HG02759 (cell line): ENCODE results near the gene EEF1AKMT2.

Source experiments
- ATAC-seq: cut with Tn5 transposase; IDR thresholded peaks from one replicate; pipeline ENCODE4 v1.9.1; 2021; ENCODE audit warnings: mild to moderate bottlenecking, moderate library complexity; ENCODE audit not compliant: unreplicated experiment

Gene EEF1AKMT2

GRCh38 chr10:124723826-124724225, 67.9 kb downstream of the EEF1AKMT2 start:
- no peak for ATAC-seq

DNA sequence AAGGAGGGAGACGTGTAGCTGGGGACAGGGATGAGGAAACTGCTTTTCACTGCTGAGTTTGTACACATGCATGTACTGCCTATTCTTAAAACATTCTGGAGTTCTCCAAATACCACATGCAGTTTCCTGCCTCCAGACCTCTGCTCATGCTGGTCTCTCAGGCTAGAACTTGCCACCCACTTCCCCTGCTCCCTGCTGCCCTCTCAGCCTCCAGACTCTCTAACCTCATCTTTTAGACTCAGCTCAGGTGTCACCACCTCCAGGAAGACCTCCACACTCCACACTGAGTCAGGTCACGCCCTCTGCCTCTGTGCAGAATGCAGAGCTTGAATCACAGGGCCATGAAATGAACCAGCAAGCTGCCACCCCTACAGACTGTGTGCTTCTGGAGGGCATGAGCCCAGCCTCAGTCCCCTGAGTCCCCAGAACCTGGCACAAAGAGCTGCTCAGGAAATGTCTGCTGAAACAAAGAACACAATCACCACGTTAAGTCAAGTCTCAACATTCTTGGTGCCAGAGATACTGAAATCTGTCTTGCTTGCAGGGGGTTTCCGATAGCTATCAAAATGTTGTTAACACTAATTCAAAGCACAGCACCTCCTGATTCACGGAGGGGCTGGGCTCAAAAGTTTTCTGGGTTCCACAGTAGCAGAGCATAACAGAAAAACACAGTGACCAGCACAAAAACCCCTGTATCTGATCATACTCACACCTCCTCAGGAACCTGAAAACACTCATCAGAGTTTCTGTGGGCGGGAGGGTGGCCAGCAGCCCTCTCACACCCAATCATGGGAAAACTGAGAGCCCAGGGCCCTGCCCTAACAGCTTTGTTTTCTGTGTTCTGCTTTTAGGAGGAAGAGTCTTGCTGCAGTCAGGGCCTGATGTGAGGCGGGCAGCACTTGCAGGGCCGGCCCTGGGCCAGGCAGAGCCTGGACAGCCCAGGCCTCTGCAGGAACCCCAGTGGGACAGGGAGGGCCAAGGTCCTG, 68.6 kb downstream of the EEF1AKMT2 start:
- ATAC-seq: peak; percentile 66

DNA sequence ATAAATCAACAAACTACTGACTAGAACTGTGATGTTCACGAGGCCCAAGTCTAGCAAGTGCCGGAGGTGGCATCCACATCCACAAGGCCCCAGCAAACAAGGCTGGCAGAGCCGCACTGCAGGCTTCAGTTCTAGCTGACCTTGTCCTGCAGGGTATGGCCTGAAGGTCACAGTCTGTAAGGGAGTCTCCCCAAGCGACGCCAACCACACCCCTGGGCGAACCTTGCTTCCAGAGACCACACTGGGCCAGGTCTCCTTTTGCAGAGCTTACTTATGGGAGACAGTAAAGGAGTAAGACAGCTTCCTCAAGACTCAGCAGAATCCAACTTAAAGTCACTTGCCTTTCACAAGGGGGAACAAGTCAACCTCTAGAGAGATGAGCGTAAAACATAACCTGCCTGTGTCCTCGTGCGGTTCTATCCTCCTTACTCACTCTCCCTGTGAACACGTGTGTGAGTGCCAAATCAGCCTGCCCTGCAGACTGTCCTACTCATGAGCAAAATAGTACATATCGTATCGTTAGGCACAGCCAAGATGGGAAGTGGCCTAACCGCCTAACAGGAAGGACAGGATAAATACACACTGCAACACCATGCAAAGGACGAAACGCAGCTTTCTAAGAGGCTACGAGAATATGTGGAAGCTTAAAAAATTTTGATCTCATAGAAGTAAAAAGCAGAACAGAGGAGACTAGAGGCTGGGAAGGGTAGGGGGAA, 70.2 kb downstream of the EEF1AKMT2 start:
- ATAC-seq: no peak

DNA sequence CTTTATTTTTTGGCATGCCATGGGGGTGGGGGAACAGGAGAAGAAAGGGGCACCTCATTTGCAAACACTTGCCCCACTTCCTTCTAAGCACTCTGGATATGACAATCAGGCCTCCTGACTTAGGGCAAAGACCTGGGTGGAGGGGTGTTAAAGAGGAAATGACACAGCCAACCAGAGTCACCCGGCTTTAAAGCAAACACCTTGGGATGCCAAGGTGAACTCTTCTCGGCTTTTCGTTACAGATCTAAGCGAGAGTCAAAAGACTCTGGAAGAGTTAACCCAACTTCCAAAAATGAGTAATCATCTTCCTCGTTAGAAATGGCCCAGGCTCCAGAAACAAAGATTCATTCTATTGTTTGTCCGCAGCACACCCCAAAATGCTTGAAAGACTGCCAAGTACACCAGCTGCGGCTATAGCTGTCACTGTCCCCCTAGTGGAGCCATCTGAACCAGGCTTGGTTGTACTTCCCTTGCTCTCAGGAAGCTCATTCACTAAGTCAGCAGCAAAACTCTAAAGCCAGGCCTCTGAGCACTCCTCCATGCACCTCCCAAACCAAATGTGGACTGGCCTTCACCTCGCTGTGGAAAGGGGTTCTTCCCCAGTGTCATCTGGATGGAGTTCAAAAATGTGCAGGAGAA, 72.4 kb downstream of the EEF1AKMT2 start:
- peak; percentile 42 for ATAC-seq

DNA sequence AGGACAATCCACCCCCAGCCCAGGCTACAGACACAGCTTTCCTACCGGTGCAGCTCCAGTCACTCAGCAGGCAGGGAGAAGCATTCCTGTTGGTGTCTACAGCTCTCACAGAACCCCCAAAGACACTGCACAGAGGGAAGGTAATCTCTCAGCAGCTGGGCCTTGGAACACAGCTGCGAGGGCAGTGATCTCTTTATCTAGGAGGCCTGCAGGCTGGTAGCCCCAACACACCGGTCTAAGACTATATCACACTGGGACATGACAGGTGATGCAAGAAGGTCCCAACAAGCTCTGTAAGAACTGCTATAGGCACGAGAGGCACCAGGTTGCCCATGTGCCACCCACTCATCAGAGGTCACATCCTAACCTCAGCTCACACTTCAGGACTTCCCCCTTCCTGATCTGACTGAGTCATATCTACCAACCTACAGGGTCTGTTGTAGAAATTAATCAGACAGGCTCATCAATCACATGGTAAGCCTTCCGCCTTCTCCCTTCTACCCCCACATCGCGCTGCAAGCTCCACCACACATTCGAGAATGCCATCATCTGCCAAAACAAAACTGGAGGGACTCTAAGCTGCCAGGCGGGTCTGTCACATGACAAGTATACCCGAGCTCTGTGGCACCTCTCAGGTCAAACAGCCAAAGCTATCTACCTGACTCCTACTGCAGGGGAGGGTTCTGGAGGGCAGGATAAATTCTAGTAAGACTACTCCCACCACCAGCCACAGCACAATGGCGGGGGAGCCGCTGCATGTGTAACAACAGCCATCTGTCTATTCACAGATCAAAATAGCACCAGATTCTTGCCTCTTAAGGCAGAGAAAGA, 73.6 kb downstream of the EEF1AKMT2 start:
- peak; percentile 62 for ATAC-seq

DNA sequence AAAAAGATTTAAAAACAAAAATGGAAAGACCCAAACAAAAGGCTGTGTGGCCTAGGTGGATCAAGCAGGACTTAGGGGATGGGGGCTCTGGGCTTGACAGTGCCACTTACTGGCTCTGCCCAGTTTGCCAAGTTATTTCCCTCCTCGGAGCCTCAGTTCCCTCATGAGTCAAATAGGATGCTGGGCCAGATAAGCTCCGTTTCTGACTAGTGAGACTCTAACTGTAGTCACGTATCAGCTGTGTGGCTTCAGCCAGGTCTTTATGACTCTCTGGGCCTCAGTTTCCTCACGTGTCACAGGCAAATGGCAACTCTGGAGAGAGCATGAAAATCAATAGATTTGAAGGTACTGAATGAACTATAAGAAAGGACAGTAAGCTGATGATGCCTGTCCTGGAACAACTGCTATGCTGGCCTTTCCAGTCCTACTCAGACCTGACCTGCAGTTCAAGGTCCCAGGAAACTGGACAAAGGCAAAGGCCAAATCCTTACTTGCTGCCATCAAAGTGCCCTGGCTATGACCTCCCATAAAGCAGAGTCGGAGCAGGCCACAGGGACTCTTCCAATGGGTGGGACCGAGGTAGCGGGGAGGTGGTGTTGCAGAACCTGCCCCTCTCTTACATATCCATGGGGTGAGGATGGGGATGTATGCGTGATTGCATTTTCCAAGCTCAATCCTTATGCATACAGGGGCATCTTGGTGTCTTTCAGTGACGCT, 74.5 kb downstream of the EEF1AKMT2 start:
- ATAC-seq: no peak

GRCh38 chr10:124716369-124716768, 75.3 kb downstream of the EEF1AKMT2 start:
- ATAC-seq: no peak

DNA sequence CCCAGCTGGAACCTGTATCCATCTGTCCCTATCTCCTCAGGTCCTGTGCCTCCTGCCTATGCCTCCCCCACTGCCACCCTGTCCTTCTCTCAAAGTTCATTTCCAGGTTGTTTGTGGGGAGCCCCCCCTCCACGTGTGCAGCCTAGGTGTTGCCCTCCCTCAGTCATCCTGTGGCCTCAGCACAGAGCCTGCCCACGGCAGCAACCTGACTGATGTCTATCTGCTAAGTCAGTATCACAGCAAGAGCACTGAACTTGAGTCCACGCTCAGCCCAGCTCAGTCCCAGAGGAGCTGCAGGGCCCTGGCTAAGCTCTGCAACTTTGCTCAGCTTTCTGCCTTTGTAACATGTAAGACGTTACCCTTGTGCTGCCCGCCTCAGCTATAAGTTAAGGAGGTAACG, 76.2 kb downstream of the EEF1AKMT2 start:
- ATAC-seq: no peak

DNA sequence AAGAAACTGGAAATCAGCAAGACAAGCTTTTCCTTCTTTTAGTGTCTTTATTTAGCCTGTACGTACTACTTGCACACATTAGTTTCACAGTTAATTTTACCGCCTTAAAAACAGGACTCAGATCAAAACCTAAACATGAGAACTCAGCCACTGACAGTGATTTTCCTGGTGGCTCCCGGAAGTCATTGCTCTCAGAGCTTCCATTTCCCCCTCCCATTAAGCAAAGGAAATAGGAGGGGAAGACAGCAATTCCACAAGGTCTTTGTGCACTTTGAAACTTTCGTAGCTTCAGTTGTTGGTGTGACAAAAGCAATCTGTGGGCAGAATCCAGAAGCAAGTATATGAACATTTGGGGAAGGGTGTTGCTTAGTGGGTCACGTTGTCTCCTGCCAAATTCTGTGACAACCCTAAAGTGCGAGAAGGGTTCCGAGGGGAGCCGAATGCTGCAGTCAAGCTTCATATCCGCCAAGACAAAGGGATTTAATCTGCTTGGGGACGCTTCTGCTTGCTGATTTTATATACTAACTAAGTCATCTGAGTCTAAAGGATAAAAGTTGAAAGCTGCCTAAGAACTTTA, 77.9 kb downstream of the EEF1AKMT2 start:
- no peak for ATAC-seq

- no peak for ATAC-seq
Observed at GRCh38 chr10:124712704-124713407, 78.8 kb downstream of the EEF1AKMT2 start.

DNA sequence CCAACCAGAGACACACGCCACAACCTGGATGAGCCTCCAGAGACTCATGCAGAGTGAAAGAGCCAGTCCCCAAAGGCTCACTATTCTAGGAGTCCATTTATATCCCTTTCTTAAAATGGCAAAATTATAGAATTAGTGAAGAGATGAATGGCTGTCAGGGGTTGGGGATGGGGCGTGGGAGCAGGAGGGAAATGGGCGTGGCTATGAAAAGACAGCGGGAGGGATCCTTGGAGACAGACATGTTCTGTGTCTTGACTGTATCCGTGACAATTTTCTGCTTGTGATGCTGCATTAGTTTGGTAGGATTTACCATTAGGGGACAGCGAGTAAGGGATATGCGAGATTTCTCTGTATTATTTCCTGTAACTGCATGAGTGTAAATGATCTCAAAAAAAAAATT, 80.5 kb downstream of the EEF1AKMT2 start:
- ATAC-seq: no peak

GRCh38 chr10:124710266-124710881, 81.3 kb downstream of the EEF1AKMT2 start:
- ATAC-seq: no peak

GRCh38 chr10:124709861-124710260, 81.8 kb downstream of the EEF1AKMT2 start:
- ATAC-seq: no peak

GRCh38 chr10:124708922-124709520, 82.7 kb downstream of the EEF1AKMT2 start:
- no peak for ATAC-seq

DNA sequence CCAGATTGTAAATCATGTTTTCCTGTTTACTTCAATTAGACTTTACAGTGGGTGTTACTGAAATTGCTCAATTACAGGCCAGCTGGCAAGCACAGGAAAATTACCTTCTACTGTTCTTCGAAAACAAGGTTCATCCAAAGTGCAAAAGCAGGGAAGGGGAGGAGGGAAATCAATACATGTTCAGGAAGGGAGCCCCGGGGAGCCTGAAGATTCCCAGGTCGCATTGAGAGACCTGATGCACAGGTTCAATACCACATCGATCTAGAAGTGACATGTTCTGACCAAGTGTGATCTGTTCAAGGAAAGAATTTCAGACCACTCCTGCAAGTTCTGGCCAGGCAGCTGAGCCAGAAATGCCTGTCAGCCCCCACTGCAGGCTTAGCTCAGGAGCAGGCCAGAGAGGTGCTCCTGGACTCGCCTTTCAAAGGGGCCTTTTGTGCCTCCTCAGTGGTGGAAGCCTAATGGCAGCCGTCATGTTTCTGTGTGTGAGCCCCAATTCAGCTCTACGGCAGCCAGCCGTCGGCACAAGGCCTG, 83.4 kb downstream of the EEF1AKMT2 start:
- no peak for ATAC-seq
